Eye (tissue), 1 donor: ENCODE results near the gene ROS1.

ENCODE experiments used
- DNase-seq: peaks from one replicate; pipeline ENCODE4 v3.0.0-alpha.2; 2015

ROS1 gene

GRCh38 chr6:117306227-117306790 is 119.4 kb downstream of the ROS1 start:
- no peak for DNase-seq

GRCh38 chr6:117304446-117304845 is 121.3 kb downstream of the ROS1 start:
- no peak for DNase-seq

GRCh38 chr6:117303323-117303722 is 122.4 kb downstream of the ROS1 start:
- no peak for DNase-seq

- no peak for DNase-seq
These were observed 126.8 kb downstream of the ROS1 start for GRCh38 chr6:117298941-117299340.

GRCh38 chr6:117290173-117290846 is 135.4 kb downstream of the ROS1 start:
- no peak for DNase-seq

- DNase-seq = no peak
These were observed 137.5 kb downstream of the ROS1 start for GRCh38 chr6:117288083-117288715.

GRCh38 chr6:117280922-117281321 is 144.8 kb downstream of the ROS1 start:
- DNase-seq = no peak

- DNase-seq = no peak
These were observed 148.9 kb downstream of the ROS1 start for GRCh38 chr6:117276778-117277316.

GRCh38 chr6:117275711-117276110 is 150.0 kb downstream of the ROS1 start:
- no peak for DNase-seq

- no peak for DNase-seq
These were observed 150.5 kb downstream of the ROS1 start for GRCh38 chr6:117275205-117275604.

- peak; percentile 4 for DNase-seq
These were observed 152.9 kb downstream of the ROS1 start for GRCh38 chr6:117272891-117273290.

- DNase-seq = peak; percentile 8
These were observed 153.5 kb downstream of the ROS1 start for GRCh38 chr6:117272032-117272866.

GRCh38 chr6:117270843-117271507 is 154.8 kb downstream of the ROS1 start:
- peak; percentile 34 for DNase-seq

GRCh38 chr6:117270055-117270842 is 155.5 kb downstream of the ROS1 start:
- DNase-seq = peak; percentile 76

GRCh38 chr6:117269638-117270054 is 156.1 kb downstream of the ROS1 start:
- no peak for DNase-seq

GRCh38 chr6:117268924-117269323 is 156.8 kb downstream of the ROS1 start:
- peak; percentile 55 for DNase-seq

GRCh38 chr6:117267766-117268534 is 157.8 kb downstream of the ROS1 start:
- DNase-seq = peak; percentile 45

GRCh38 chr6:117267054-117267347 is 158.7 kb downstream of the ROS1 start:
- DNase-seq = no peak

- DNase-seq = peak; percentile 67
These were observed 159.3 kb downstream of the ROS1 start for GRCh38 chr6:117266257-117267053.
